Astrocyte of the cerebellum (primary cell): ENCODE results near the gene CAMTA1.
A peak's percentile ranks its signal among the peaks of the same experiment; 100 is the strongest.

Source experiments
- DNase-seq: peaks from one replicate; pipeline ENCODE4 v3.0.0-alpha.2; 2011; ENCODE audit warnings: low read depth
- H3K4me3 ChIP-seq: 2 replicates; pipeline ENCODE4 v1.5.1; 2011; ENCODE audit warnings: mild to moderate bottlenecking, low read depth, low read length, moderate library complexity
- CTCF ChIP-seq: IDR thresholded peaks from 2 replicates; pipeline ENCODE4 v1.5.1; 2012; ENCODE audit warnings: low read length, low read depth, moderate library complexity, mild to moderate bottlenecking; ENCODE audit errors: missing control alignments
- in situ Hi-C: cut with HindIII; loops from 2 replicates; pipeline ENCODE4 v1.10.0; 2017; ENCODE audit warnings: low sequenced_read_pairs

CAMTA1 gene

GRCh38 chr1:7369866-7370265 lies 584.6 kb downstream of the CAMTA1 start:
- in situ Hi-C loops, result no loop called here
- TF ChIP-seq CTCF, result no peak
- H3K4me3 ChIP-seq, result no peak overlapping the region
- DNase-seq, result no peak

GRCh38 chr1:7371926-7372325 lies 586.7 kb downstream of the CAMTA1 start:
- H3K4me3 ChIP-seq, result no peak overlapping the region
- no peak for DNase-seq
- no peak for TF ChIP-seq CTCF
- in situ Hi-C loops, result no loop called here

- no peak for TF ChIP-seq CTCF
- no peak for DNase-seq
- in situ Hi-C loops, result no loop called here
- H3K4me3 ChIP-seq, result no peak overlapping the region
These were observed 587.3 kb downstream of the CAMTA1 start for GRCh38 chr1:7372477-7373120.

- H3K4me3 ChIP-seq, result no peak overlapping the region
- in situ Hi-C loops, result no loop called here
- no peak for TF ChIP-seq CTCF
- DNase-seq, result no peak
These were observed 588.0 kb downstream of the CAMTA1 start for GRCh38 chr1:7373251-7373650.

- TF ChIP-seq CTCF, result no peak
- H3K4me3 ChIP-seq, result no peak overlapping the region
- peak; percentile 11 for DNase-seq
- in situ Hi-C loops, result no loop called here
These were observed 588.8 kb downstream of the CAMTA1 start for GRCh38 chr1:7373876-7374562.

DNA sequence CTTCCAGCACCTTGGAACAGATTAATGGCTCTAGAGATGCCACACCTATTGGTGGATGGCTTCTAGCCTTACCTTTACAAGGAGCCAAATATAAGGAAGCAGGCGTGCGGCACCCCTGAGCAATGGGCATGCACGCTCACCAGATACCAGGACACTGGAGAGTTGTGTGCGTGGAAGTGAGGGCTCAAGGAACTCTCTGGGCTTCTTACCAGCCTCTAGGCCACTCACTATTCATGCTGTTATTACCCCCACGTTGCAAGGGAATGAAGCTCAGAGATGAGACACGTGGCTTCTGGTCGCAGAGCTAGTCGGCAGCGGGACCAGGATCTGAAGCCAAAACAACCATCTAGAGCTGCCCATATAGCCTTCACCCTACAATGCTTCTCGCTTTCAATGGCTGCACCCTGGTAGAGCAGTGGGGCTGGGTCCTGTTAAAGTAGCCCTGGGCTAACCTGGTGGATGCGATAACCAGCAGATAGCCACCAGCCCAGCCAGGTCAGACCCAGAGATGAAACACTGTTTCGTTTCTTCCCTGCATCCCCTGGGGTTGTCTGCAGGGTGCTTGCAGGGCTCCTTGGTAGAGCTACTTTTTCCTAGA lies 589.4 kb downstream of the CAMTA1 start:
- in situ Hi-C loops, result no loop called here
- no peak for DNase-seq
- H3K4me3 ChIP-seq, result no peak overlapping the region
- TF ChIP-seq CTCF, result no peak
